Activated CD8-positive, alpha-beta memory T cell treated with anti-CD3 and anti-CD28 coated beads, Interleukin-2, amount 50 U/mL, for 24 hours (primary cell): ENCODE measurements around the gene SCGB2B2.
"Not testable (repeated sequence)": the region's sequence is repeated elsewhere in the genome, so short reads cannot be mapped to it uniquely, and the experiment has no call there.

ENCODE experiments used
- DNase-seq: peaks from one replicate; pipeline ENCODE4 v3.0.0-alpha.2; 2020; ENCODE audit errors: extremely low read depth

Gene SCGB2B2

GRCh38 chr19:34668690-34669089, 8.3 kb downstream of the SCGB2B2 start:
- not testable (repeated sequence) for DNase-seq

GRCh38 chr19:34668077-34668689, 8.8 kb downstream of the SCGB2B2 start:
- DNase-seq: not testable (repeated sequence)

GRCh38 chr19:34667349-34668076, 9.4 kb downstream of the SCGB2B2 start:
- no peak for DNase-seq

DNA sequence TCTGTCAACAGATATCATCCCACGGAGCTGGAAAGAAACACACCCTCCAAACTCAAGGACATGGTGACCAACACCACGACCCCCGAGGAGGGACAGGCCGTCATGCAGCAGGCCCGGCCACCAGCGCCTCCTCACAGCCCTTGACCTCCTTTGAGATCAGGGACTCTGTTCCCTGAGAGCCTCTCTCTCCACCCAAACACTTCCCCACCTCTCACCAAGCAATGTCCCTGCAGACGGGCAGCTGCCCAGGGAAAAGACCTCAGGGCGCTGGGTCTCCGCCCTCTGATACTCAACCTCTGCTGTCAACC, 10.0 kb downstream of the SCGB2B2 start:
- no peak for DNase-seq

DNA sequence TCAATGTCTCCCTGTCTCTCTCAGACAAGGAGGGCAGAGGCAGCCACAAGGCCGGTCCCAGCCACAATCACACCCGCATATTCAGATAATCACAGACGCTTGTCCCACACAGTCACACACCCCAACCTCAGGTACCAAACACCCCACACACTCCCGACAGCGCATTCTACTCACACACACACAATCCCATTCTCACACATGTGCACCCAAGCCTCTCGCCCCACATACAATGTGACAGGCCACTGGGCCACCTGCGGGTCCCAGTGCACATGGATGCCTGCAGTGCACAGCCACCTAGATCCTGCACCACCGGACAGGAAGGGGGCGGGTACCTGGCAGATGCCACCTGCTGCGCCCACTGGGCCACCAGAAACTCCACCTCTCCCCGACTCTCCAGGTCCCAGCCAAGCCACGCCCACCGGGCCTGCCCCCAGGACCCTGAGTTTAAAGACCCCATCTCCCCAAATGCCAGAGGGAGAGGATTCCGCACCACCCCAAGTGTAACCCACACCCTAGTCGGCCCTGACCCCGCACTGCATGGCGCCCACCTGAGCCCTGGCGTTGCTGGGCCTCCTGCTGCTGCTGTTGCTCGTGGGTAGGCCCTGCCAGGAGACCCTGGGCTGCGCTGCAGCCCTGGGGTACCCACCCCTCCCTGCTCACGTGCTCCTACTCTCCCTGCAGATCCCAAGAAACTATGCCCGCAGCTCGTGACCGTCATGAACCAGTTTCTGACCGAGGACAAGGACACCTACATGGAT, 10.6 kb downstream of the SCGB2B2 start:
- DNase-seq: no peak

DNA sequence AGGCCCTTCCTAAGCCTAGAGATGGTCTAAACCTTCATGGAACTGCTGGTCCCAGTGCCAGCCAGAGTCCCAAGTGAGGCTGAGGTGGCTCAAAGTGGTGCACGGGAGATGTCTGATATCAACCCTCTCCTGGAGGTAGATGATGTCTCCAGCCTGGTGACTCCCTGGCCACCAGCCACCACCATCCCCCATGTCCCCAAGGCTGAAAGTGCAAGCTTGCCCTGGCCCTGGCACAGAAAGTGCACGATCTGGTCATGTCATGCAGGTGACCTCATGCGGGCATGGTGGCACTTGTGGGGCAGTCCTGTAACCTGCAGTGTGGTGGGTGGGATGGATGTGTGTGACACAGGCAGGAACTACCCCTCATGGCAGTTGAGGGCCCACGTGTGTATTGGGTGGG, 11.7 kb downstream of the SCGB2B2 start:
- DNase-seq: not testable (repeated sequence)

- no peak for DNase-seq
Observed at GRCh38 chr19:34664870-34665269, 12.1 kb downstream of the SCGB2B2 start.

DNA sequence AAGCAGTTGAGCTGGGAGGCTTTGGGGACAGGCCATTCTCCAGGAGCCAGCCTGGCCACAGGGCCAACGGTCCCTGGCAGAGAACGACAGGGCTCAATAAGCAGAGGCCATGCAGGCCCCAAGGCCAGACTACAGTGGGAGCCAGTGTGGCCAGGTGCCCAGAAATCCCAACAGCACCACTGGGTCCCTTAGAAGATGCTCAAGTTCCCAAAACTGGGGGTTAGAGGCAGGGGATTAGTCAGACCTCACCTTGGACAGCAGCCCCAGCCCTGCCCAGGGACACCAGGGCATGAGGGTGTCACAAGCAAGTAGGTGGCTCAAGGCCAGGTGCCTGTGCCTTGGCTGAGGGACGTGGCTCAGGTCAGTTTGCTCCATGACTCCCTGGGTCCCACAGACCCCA, 12.8 kb downstream of the SCGB2B2 start:
- no peak for DNase-seq

- DNase-seq: peak; percentile 9
Observed at GRCh38 chr19:34662919-34663318, 14.0 kb downstream of the SCGB2B2 start.

DNA sequence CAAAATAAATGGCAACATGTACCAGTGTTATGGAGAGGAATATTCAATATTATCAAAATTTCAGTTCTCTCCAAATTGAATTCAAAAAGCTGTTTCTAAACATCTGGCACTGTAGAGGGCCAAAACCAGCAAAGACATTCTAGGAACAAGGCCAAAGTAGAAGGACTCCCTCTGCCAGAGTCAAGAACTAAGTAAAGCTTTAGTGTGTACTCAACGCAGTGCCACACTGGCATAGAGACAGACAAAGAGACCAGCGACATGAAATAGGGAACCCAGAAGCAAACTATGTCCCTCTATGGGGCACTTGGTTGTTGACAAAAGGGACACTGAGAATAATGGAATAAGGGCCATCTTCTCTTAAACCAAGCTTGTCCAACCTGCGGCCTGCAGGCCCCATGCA, 15.6 kb downstream of the SCGB2B2 start:
- DNase-seq: no peak

- DNase-seq: no peak
Observed at GRCh38 chr19:34655651-34656050, 21.3 kb downstream of the SCGB2B2 start.

GRCh38 chr19:34654796-34655195, 22.2 kb downstream of the SCGB2B2 start:
- no peak for DNase-seq

GRCh38 chr19:34651747-34652146, 25.2 kb downstream of the SCGB2B2 start:
- no peak for DNase-seq

GRCh38 chr19:34649886-34650543, 26.9 kb downstream of the SCGB2B2 start:
- no peak for DNase-seq

GRCh38 chr19:34645551-34645950, 31.4 kb downstream of the SCGB2B2 start:
- DNase-seq: no peak

GRCh38 chr19:34644991-34645461, 31.9 kb downstream of the SCGB2B2 start:
- DNase-seq: no peak

DNA sequence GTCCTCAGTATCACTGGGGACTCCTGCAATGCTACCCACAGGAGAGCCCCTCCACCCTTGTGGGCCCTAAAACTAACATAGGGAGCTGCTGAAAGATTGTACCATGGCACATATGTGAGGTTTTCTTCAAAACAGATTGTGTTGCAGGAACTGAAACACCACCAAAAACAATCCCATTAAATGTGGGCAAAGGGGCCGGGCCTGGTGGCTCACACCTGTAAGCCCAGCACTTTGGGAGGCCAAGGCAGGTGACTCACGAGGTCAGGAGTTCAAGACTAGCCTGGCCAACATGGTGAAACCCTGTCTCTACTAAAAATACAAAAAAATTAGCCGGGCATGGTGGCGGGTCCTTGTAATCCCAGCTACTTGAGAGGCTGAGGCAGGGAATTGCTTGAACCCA, 34.7 kb downstream of the SCGB2B2 start:
- no peak for DNase-seq

DNA sequence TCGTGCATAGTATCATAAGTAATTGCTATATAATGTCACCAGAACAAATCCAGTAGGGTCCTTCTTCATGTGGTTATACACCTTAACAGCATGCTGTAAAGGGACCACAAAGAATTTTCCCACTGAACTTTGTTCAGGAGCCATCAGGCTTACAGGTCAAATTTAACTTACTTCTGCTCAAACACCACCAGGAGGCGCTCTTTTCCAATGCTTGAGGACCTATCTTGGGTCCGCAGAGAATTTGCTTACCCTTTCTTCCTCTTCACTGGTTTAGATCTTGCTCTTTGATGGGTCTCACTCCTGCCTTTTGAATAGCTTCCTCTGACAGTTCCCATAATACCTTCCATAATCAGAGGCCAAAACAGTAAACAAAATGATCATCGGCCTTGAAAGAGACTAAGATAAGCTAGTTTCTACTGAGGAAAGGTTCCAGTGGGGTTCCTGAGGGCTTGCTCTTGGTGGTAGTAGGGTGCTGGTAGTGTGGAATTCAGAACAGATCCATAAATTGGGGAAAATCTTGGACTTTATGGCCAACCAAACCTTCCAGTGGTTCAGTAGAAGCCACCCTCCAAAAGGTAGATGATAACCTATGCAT, 37.4 kb downstream of the SCGB2B2 start:
- DNase-seq: peak; percentile 32

GRCh38 chr19:34633802-34634201, 43.2 kb downstream of the SCGB2B2 start:
- no peak for DNase-seq
